Measurements from ENCODE around the gene EVA1A.

- no peak for TF ChIP-seq CTCF (IDR thresholded peaks at IDR 0.05)
- no peak for TF ChIP-seq TCF7L2 (IDR thresholded peaks at IDR 0.05; ENCODE audit: low read depth, low read length)
- no peak for TF ChIP-seq POLR2AphosphoS5 (IDR thresholded peaks at IDR 0.05; ENCODE audit: low read depth, low read length)
- no peak for TF ChIP-seq REST (IDR thresholded peaks at IDR 0.05; ENCODE audit: insufficient read depth in 1 of 2, low read depth in 2 of 2, low read length in 1 of 2)
Measured at GRCh38 chr2:75557474-75558133, 3.1 kb downstream of the EVA1A start.

All from Panc1 (cell line).